GM18873 (cell line): ENCODE results near the gene YPEL5.
A peak's percentile ranks its signal among the peaks of the same experiment; 100 is the strongest.
"Not testable (repeated sequence)": the region's sequence is repeated elsewhere in the genome, so short reads cannot be mapped to it uniquely, and the experiment has no call there.

ENCODE experiments used
- ATAC-seq: cut with Tn5 transposase; IDR thresholded peaks from one replicate; pipeline ENCODE4 v1.9.1; 2021; ENCODE audit warnings: mild to moderate bottlenecking, moderate library complexity, moderate number of reproducible peaks; ENCODE audit not compliant: unreplicated experiment, low FRiP score

The YPEL5 gene

DNA sequence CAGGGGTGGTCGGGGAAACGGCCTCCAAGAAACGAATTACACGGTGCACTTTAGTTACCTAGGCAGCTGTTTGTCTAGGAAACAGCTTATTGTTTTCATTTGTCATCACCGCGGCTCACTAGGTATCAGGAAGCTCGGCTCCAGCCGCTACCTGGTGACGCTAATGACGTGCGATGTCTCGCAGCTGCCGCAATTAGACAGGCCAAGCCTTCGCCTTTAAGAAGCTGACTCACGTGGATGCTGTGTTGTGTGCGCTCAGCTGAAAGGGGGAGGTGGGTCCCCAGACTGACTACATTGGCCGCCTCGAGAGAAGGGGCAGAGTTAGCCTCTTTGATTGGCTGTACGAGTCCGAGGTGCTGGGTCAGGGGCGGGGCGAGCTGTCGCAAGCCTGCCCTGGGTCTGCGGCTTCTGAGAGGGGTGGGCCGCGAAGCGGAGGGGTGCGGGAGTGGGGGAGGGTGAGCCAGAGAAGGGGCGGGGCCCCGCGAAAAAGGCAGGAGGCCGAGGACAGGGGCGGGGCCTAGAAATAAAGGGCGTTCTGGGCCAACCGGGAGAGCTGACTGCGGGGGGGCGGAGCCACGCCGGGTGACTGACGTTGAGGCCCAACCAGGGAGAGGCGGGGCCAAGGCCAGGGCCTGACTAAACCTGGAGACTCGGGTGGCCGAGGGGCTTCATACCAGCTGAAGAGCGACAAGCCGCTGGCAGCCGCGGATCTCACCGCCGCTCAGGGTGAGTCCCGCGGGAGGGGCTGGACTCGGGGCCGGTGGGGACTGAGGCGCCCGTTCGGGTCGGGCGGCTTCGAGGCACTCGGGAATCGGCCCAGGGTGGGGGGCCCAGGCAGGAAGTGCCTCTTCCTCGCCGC lies at the start of gene YPEL5:
YPEL5 (plus strand) TSS at position 671 of the 859 bp plus-strand sequence. CDS start 9,645 bp downstream, outside the sequence.
- peak; percentile 98 for ATAC-seq

- no peak for ATAC-seq
Measured at GRCh38 chr2:30098266-30099005, 48.4 kb upstream of the YPEL5 start.

DNA sequence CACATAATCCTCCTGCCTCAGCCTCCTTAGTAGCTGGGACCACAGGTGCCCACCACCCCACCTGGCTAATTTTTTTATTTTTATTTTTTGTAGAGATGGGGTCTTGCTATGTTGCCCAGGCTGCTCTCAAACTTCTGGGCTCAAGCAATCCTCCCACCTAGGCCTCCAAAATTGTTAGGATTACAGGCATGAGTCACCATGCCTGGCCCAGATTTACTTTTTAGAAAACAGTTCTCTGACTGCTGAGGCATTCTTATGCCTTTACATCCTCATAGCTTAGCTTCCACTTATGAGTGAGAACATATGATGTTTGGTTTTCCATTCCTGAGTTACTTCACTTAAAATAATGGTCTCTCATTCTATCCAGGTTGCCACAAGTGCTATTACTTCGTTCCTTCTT lies 47.4 kb upstream of the YPEL5 start:
- ATAC-seq: not testable (repeated sequence)

GRCh38 chr2:30100691-30101090 lies 46.1 kb upstream of the YPEL5 start:
- ATAC-seq: not testable (repeated sequence)

GRCh38 chr2:30104307-30104706 lies 42.5 kb upstream of the YPEL5 start:
- no peak for ATAC-seq

- ATAC-seq: no peak
Measured at GRCh38 chr2:30105556-30105955, 41.3 kb upstream of the YPEL5 start.

DNA sequence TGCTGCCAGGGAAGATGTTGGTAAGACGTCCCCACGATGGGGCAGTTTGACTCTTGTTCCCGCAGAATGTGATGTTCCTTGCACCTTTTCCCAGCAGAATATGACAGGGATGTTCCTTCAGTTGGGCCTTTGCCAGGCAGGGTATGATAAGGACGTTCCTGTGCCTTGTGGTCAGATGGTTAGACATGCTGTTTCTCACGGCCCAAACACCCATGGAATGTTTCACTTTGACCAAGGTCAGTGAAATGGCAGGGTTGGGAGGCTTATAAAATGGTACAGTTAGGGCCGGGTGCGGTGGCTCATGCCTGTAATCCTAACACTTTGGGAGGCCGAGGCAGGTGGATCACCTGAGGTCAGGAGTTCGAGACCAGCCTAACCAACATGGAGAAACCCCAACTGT lies 40.3 kb upstream of the YPEL5 start:
- no peak for ATAC-seq

GRCh38 chr2:30108192-30108591 lies 38.6 kb upstream of the YPEL5 start:
- ATAC-seq: no peak

DNA sequence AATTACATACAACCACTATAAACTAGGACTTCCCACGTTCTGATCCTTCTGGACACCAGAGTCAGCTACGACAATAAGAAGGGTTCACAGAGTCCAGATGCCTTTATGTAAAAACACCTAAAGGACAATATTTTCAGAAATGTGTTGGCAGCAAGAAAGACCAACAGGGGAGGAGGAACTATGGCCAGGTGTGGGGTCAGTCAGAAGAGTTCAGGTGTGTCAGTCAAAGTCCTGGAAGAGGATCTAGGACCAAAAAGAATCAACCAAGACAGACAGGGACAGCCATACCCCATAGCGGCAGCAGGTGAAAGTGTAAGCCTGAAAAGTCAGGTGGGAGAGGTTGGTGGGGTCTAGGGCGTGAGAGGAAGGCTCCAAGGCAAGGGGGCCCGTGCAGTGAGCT lies 38.0 kb upstream of the YPEL5 start:
- no peak for ATAC-seq

- ATAC-seq: no peak
Measured at GRCh38 chr2:30109856-30110255, 37.0 kb upstream of the YPEL5 start.

DNA sequence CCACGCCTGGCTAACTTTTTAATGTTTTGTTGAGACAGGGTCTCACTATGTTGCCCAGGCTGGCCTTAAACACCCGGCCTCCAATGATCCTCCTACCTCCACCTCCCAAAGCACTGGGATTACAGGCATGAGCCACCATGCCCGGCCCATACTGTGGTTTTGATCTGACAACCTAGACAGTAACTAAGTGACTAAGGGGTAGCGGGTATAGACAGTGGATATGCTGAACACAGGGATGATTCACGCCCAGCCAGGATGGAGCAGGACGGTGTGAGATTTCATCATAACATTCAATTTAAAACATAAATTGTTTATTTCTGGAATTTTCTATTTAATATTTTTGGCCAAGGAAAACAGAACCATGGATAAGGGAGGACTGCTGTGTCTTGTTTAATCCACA lies 36.0 kb upstream of the YPEL5 start:
- ATAC-seq: no peak

DNA sequence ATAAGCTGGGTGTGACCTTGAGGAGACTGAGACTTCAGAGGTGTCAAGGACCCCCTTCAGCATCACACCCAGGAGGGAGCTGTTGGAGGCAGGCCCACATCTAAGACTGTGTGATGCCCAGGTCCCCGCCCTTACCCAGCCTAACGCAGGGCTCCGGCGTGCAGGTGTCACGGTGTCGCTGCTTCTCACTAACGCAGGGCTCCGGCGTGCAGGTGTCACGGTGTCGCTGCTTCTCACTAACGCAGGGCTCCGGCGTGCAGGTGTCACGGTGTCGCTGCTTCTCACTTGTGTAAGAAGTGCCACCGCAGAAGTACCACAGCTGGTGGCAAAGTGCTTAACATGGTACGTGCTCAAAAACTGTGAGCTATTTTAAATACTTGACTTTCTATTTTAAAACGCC lies 35.6 kb upstream of the YPEL5 start:
- not testable (repeated sequence) for ATAC-seq

GRCh38 chr2:30112561-30112960 lies 34.2 kb upstream of the YPEL5 start:
- no peak for ATAC-seq

DNA sequence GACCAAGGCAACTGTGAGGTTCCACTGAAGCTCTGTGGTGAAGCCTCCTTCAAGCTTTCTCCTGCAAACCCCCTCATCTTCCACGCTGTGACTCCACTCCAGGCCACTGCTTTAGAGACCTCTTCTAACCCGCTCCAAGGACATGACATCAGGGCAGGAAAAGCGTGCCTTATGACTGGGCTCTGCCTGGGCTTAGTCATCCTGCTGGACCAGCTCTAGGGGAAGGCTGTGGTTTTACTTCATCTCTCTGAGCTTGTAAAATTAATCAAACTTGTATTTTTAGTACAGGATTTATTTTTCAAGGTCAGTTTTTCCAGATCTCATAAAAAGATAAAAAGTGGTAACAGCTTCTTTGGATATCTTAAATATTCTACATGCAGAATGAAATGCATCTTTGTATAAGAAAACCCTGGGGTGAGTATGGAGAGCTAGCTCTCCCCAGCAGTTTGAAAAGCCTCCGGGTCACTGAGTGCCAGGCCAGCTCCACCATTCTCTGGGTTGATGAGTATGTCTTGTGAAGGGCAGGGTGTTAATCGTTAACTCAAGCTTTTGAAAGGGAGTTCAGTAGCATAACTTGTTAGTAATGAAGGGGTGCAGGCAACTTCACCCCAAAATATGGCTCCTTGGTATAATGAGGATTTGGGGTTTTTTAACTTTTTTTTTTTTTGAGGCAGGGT lies 33.1 kb upstream of the YPEL5 start:
- no peak for ATAC-seq

- ATAC-seq: no peak
Measured at GRCh38 chr2:30115141-30115980, 31.4 kb upstream of the YPEL5 start.

GRCh38 chr2:30115981-30116285 lies 30.9 kb upstream of the YPEL5 start:
- ATAC-seq: no peak

DNA sequence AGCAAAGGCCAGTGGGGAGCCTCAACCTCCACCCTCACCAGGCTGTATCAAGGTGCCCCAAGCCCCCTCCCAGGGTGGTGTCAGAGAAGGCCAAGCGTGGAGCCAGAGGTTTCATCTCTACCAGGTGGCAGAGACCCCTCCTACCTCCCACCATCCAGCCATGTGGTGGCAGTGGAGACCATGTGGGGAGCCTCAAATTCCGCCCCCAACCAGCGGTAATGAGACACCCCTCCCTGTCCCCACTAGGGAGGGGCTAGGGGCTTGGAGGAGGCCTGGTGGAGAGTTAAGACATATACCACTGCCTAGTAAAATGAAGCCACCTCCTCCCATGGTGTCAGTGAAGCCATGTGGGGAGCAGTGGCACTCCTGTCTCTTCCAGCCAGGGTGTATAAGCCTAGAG lies 24.4 kb upstream of the YPEL5 start:
- ATAC-seq: no peak

GRCh38 chr2:30127016-30127893 lies 19.6 kb upstream of the YPEL5 start:
- ATAC-seq: no peak

DNA sequence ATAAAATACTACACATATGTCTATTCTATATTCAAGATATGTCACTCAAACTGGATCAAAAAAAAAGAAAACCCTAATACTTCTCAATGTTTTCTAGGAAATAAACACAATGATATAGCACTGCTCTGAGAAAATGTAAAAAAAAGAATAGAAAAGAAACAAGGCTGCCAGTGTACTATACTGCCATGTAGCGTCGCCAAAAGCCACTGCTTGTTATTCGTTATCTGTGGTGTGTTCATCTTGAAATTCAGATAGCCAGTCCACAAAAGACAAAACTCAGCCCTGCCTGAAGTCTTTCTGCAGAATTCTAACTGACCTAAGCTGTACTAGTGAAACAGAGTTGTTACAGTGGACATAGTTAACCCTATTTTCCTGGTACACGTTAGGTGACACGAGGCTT lies 12.2 kb upstream of the YPEL5 start:
- no peak for ATAC-seq

GRCh38 chr2:30135541-30135940 lies 11.3 kb upstream of the YPEL5 start:
- no peak for ATAC-seq
